ENCODE data around the gene GSK3A.
A peak's percentile ranks its signal among the peaks of the same experiment; 100 is the strongest.

The GSK3A gene

GRCh38 chr19:42284591-42285341, 42.4 kb upstream of the GSK3A start (continued):
- no peak for TF ChIP-seq ZBTB11 (tag by site-specific recombination; conservative IDR thresholded peaks at IDR 0.05; ENCODE audit: low read depth)
- TF ChIP-seq ZNF626 (tag by site-specific recombination; IDR thresholded peaks at IDR 0.05), result no peak
- no peak for TF ChIP-seq ZNF704 (tag by site-specific recombination; IDR thresholded peaks at IDR 0.05)
- no peak for TF ChIP-seq ZNF561 (tag by site-specific recombination; IDR thresholded peaks at IDR 0.05; ENCODE audit: borderline replicate concordance)
- TF ChIP-seq ZNF701 (tag by site-specific recombination; IDR thresholded peaks at IDR 0.05), result no peak
- TF ChIP-seq ZNF354C (tag by site-specific recombination; IDR thresholded peaks at IDR 0.05; ENCODE audit: borderline replicate concordance, low read depth), result no peak
- TF ChIP-seq ZNF514 (tag by site-specific recombination; IDR thresholded peaks at IDR 0.05), result no peak
- TF ChIP-seq ZNF239 (tag by site-specific recombination; IDR thresholded peaks at IDR 0.05), result no peak
- no peak for TF ChIP-seq ZNF670 (tag by site-specific recombination; IDR thresholded peaks at IDR 0.05; ENCODE audit: low read depth)
- 0 out of 2 replicates have a peak, but pooled peaks have one; percentile 22 for TF ChIP-seq EGR2 (tag by site-specific recombination; IDR thresholded peaks at IDR 0.05; ENCODE audit: low read depth)
- peak; percentile 98 for TF ChIP-seq ZNF600 (tag by site-specific recombination; IDR thresholded peaks at IDR 0.05)
- peak; percentile 71 for TF ChIP-seq GLIS1 (tag by site-specific recombination; IDR thresholded peaks at IDR 0.05)
- peak; percentile 88 for TF ChIP-seq GLIS2 (tag by site-specific recombination; IDR thresholded peaks at IDR 0.05)
- no peak for TF ChIP-seq FEZF1 (tag by site-specific recombination; IDR thresholded peaks at IDR 0.05)
- TF ChIP-seq KLF8 (tag by site-specific recombination; IDR thresholded peaks at IDR 0.05), result peak; percentile 66; the same call in 1 of the 2 replicates
- TF ChIP-seq ZNF843 (tag by site-specific recombination; IDR thresholded peaks at IDR 0.05), result peak; percentile 38; the same call in 1 of the 2 replicates
- TF ChIP-seq ZBTB8A (tag by site-specific recombination; IDR thresholded peaks at IDR 0.05), result 0 out of 2 replicates have a peak, but pooled peaks have one; percentile 11
- no peak for TF ChIP-seq ZNF10 (tag by site-specific recombination; IDR thresholded peaks at IDR 0.05)
- no peak for TF ChIP-seq ZSCAN5A (tag by site-specific recombination; IDR thresholded peaks at IDR 0.05)
- TF ChIP-seq ZNF121 (tag by site-specific recombination; IDR thresholded peaks at IDR 0.05), result no peak
- TF ChIP-seq OSR2 (tag by site-specific recombination; IDR thresholded peaks at IDR 0.05), result no peak
- TF ChIP-seq ZNF423 (tag by site-specific recombination; IDR thresholded peaks at IDR 0.05), result no peak
- peak; percentile 64; the same call in 1 of the 2 replicates for TF ChIP-seq ZNF785 (tag by site-specific recombination; IDR thresholded peaks at IDR 0.05)
- TF ChIP-seq GLI2 (tag by site-specific recombination; IDR thresholded peaks at IDR 0.05; ENCODE audit: borderline replicate concordance, low read depth), result no peak
- 0 out of 2 replicates have a peak, but pooled peaks have one; percentile 26 for TF ChIP-seq ZNF266 (tag by site-specific recombination; IDR thresholded peaks at IDR 0.05; ENCODE audit: low read depth)
- no peak for TF ChIP-seq ZNF433 (tag by site-specific recombination; IDR thresholded peaks at IDR 0.05; ENCODE audit: low read depth)
- no peak for TF ChIP-seq INSM2 (tag by site-specific recombination; IDR thresholded peaks at IDR 0.05)
- TF ChIP-seq ZNF629 (tag by site-specific recombination; IDR thresholded peaks at IDR 0.05), result no peak; the same call in 1 of the 2 replicates
- TF ChIP-seq ZSCAN30 (tag by site-specific recombination; IDR thresholded peaks at IDR 0.05), result no peak; the same call in 1 of the 2 replicates
- no peak; the same call in 1 of the 2 replicates for TF ChIP-seq AEBP2 (tag by site-specific recombination; IDR thresholded peaks at IDR 0.05; ENCODE audit: borderline replicate concordance)
- TF ChIP-seq ZNF677 (tag by site-specific recombination; IDR thresholded peaks at IDR 0.05), result no peak
- TF ChIP-seq ZBTB20 (tag by site-specific recombination; IDR thresholded peaks at IDR 0.05), result peak; percentile 95
